ENCODE results near the gene DSG2. TPM values are rescaled to one million over a fixed set of nuclear protein-coding genes. Genes with fewer than 3 reads are reported as not detected.

Gene DSG2
- total RNA-seq, 1 experiment from 2014 or later, result not detected

DNA sequence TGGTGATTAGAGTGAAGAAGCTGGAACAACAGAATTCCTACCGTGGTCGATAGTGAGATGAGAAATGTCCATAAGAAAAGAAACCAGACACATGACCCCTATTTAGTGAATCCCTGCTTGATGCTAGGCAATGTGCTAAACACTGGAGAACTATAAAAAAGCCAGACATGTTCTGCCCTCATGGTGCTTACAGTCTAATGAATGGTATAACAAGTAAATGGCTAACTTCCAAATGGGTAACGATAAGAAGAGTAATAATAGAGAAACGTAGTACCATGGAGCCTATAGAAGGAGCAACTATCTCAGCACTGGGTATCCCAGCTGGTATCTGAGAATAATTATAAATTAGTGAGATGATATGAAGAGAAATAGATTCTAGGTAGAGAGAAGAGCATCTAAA lies 5.0 kb downstream of the DSG2 start:
- Histone ChIP-seq H3K27ac (ENCODE audit: low read depth, low read length, poor library complexity, severe bottlenecking) (no peak overlapping the region), H3K4me3 (ENCODE audit: low read depth, low read length, poor library complexity, severe bottlenecking) (no peak overlapping the region), H3K36me3 (ENCODE audit: insufficient read depth, low read length, poor library complexity, severe bottlenecking) (no peaks in the 10 kb centered on the region), H3K27me3 (replicated peaks; ENCODE audit: insufficient read depth, low read depth, low read length, poor library complexity) (peaks cover 51% of the 10 kb centered on the region), H3K4me1 (ENCODE audit: insufficient read depth, low read length, poor library complexity, severe bottlenecking) (no peaks in the 10 kb centered on the region), H3K9me3 (ENCODE audit: low read depth, low read length, poor library complexity, severe bottlenecking) (no peaks in the 10 kb centered on the region)
- BruUV-seq (replicated peaks), result no TSS peak
- ChIA-PET CTCF (no interaction called here), POLR2A (ENCODE audit: low non-redundant PET) (no interaction called here)
- TF ChIP-seq, protein P1, sequence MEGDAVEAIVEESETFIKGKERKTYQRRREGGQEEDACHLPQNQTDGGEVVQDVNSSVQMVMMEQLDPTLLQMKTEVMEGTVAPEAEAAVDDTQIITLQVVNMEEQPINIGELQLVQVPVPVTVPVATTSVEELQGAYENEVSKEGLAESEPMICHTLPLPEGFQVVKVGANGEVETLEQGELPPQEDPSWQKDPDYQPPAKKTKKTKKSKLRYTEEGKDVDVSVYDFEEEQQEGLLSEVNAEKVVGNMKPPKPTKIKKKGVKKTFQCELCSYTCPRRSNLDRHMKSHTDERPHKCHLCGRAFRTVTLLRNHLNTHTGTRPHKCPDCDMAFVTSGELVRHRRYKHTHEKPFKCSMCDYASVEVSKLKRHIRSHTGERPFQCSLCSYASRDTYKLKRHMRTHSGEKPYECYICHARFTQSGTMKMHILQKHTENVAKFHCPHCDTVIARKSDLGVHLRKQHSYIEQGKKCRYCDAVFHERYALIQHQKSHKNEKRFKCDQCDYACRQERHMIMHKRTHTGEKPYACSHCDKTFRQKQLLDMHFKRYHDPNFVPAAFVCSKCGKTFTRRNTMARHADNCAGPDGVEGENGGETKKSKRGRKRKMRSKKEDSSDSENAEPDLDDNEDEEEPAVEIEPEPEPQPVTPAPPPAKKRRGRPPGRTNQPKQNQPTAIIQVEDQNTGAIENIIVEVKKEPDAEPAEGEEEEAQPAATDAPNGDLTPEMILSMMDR (conservative IDR thresholded peaks at IDR 0.05; ENCODE audit: low read depth, low read length), result no peak
- no peak for TF ChIP-seq EZH2 (IDR thresholded peaks at IDR 0.05; ENCODE audit: borderline replicate concordance, low read depth, low read length, poor library complexity, severe bottlenecking)
- intact Hi-C loops (cut with micrococcal nuclease; ENCODE audit: unreplicated experiment), result no loop called here
- DNase-seq (ENCODE audit: low spot score), result no peak

DNA sequence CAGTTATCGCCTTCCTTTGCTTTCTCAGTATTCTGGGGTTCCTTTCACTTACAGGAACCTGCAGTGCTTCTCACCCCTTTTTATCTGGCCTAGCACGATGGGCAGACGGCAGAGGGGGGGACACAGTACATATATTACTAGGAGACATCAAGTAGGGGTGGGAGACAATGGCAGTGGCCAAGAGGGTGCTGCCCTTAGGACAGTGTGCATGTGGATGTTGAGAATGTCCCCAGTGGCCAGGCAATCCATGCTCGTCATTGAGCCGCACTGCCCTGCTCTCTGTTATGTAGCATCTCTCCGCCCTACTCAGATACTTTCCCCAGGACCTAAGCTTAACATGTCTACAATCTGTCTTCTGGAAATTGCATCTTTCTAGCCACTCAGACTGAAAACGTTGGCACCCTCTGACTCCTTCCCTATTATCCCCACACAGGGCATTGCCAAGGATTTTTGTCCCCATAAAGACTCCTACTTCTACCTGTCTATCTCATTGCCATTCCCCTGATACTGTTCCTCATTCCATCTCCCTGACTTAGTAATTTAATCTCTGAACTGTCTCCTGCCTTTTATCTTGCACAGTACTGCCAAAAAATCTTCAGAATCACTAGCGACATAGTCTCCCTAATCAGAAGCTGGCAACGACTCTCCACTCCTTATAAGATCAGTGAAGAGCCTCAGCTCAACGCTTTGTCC lies 6.6 kb downstream of the DSG2 start:
- POLR2A ChIA-PET (ENCODE audit: low non-redundant PET), result no interaction called here
- H3K36me3 ChIP-seq (ENCODE audit: insufficient read depth, low read length, poor library complexity, severe bottlenecking), result no peaks in the 10 kb centered on the region
- H3K4me1 ChIP-seq (ENCODE audit: insufficient read depth, low read length, poor library complexity, severe bottlenecking), result no peaks in the 10 kb centered on the region
- CTCF ChIA-PET, result no interaction called here
- H3K4me3 ChIP-seq (ENCODE audit: low read depth, low read length, poor library complexity, severe bottlenecking), result no peak overlapping the region
- TF ChIP-seq, protein P1 (conservative IDR thresholded peaks at IDR 0.05; ENCODE audit: low read depth, low read length), result no peak
- no peak for TF ChIP-seq EZH2 (IDR thresholded peaks at IDR 0.05; ENCODE audit: borderline replicate concordance, low read depth, low read length, poor library complexity, severe bottlenecking)
- H3K27me3 ChIP-seq (replicated peaks; ENCODE audit: insufficient read depth, low read depth, low read length, poor library complexity), result peaks cover 42% of the 10 kb centered on the region
- BruUV-seq (replicated peaks), result no TSS peak
- no peak overlapping the region for H3K27ac ChIP-seq (ENCODE audit: low read depth, low read length, poor library complexity, severe bottlenecking)
- no peak for DNase-seq (ENCODE audit: low spot score)
- no peaks in the 10 kb centered on the region for H3K9me3 ChIP-seq (ENCODE audit: low read depth, low read length, poor library complexity, severe bottlenecking)
- intact Hi-C loops (cut with micrococcal nuclease; ENCODE audit: unreplicated experiment), result no loop called here

DNA sequence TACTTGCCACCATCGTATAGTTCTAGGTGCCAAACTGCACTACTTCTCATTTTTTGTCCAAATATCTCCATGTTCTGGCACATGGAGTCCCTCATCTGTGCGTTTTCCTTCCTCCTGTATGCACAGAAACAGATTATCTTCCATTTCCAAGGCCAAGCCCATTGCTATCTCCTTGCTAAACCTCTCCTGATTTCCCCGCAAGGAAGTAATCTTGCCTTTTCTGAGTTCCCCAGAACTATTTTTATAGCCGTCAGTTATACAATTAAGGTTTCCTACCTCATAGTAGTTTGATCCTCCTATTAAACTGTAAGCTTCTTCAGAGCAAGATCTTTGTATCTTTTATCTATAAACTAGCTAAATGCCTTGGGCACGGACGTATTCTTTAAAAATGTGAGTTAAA lies 7.2 kb downstream of the DSG2 start:
- H3K27me3 ChIP-seq (replicated peaks; ENCODE audit: insufficient read depth, low read depth, low read length, poor library complexity), result peaks cover 42% of the 10 kb centered on the region
- ChIA-PET POLR2A (ENCODE audit: low non-redundant PET) (no interaction called here), CTCF (no interaction called here)
- no peak for DNase-seq (ENCODE audit: low spot score)
- H3K9me3 ChIP-seq (ENCODE audit: low read depth, low read length, poor library complexity, severe bottlenecking), result no peaks in the 10 kb centered on the region
- H3K4me1 ChIP-seq (ENCODE audit: insufficient read depth, low read length, poor library complexity, severe bottlenecking), result no peaks in the 10 kb centered on the region
- H3K27ac ChIP-seq (ENCODE audit: low read depth, low read length, poor library complexity, severe bottlenecking), result no peak overlapping the region
- H3K4me3 ChIP-seq (ENCODE audit: low read depth, low read length, poor library complexity, severe bottlenecking), result no peak overlapping the region
- H3K36me3 ChIP-seq (ENCODE audit: insufficient read depth, low read length, poor library complexity, severe bottlenecking), result no peaks in the 10 kb centered on the region
- intact Hi-C loops (cut with micrococcal nuclease; ENCODE audit: unreplicated experiment), result no loop called here
- BruUV-seq (replicated peaks), result no TSS peak
- TF ChIP-seq EZH2 (IDR thresholded peaks at IDR 0.05; ENCODE audit: borderline replicate concordance, low read depth, low read length, poor library complexity, severe bottlenecking), result no peak
- TF ChIP-seq, protein P1 (conservative IDR thresholded peaks at IDR 0.05; ENCODE audit: low read depth, low read length), result no peak

All from A673 (cell line).